Bronchial epithelial cell (primary cell): ENCODE measurements around the gene ATP13A1. TPM values are rescaled to one million over a fixed set of nuclear protein-coding genes. Genes with fewer than 3 reads are reported as not detected.

Experiments
- DNase-seq: peaks from one replicate; pipeline ENCODE4 v3.0.0-alpha.2; 2010; ENCODE audit warnings: low read depth
- FAIRE-seq: peaks from 2 replicates; lab custom pipeline; 2011; peaks lifted over from hg19 to GRCh38; lab: Jason Lieb, UNC
- H3K27me3 ChIP-seq: 2 replicates; pipeline ENCODE4 v1.5.1; 2011; ENCODE audit warnings: low read length; ENCODE audit not compliant: control insufficient read depth, insufficient read depth
- H3K36me3 ChIP-seq: 2 replicates; pipeline ENCODE4 v1.5.1; 2011; ENCODE audit warnings: low read length; ENCODE audit not compliant: control insufficient read depth, insufficient read depth
- H3K4me3 ChIP-seq: 2 replicates; pipeline ENCODE4 v1.5.1; 2011; ENCODE audit warnings: mild to moderate bottlenecking, low read depth, low read length, control low read depth
- CTCF ChIP-seq: IDR thresholded peaks from 2 replicates; pipeline ENCODE4 v1.5.1; 2011; ENCODE audit warnings: mild to moderate bottlenecking, moderate library complexity, low read length, control low read depth, inconsistent platforms; ENCODE audit not compliant: insufficient read depth, severe bottlenecking
- total RNA-seq: library from RNA; depleted of rRNA; stranded (reverse); fragments of >200 nt; gene quantifications from 2 replicates; pipeline ENCODE4 v1.2.1, GENCODE V29; 2014

ATP13A1 gene
- total RNA-seq, 1 donor from 2014 or later = 20.3 TPM

DNA sequence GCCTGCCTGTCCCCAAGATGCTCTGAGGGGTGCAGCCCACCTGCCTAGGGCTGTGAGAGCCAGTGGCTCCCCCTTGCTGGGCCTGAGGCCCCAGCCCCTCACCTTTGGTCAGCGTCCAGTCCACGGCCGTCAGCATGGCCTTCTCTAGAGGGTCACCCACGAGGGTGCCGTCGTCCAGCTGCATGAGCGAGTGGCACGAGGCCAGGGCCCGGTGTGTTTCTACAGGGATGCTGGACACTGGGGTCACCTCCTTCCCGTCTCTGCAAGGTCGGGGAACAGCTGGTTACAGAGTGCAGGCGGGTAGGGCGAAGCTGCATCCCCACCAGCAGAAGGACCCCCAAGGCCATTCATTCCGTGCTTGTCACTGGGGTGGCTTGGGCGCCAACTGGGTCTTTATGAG lies 9.0 kb downstream of the ATP13A1 start:
- FAIRE-seq = no peak
- Histone ChIP-seq H3K36me3 (peaks cover 64% of the 10 kb centered on the region), H3K27me3 (no peaks in the 10 kb centered on the region), H3K4me3 (no peak overlapping the region)
- TF ChIP-seq CTCF = no peak
- no peak for DNase-seq

GRCh38 chr19:19653597-19654147 lies 9.8 kb downstream of the ATP13A1 start:
- Histone ChIP-seq H3K4me3 (no peak overlapping the region), H3K27me3 (no peaks in the 10 kb centered on the region), H3K36me3 (peaks cover 63% of the 10 kb centered on the region)
- DNase-seq (no peak), FAIRE-seq (no peak)
- no peak for TF ChIP-seq CTCF

DNA sequence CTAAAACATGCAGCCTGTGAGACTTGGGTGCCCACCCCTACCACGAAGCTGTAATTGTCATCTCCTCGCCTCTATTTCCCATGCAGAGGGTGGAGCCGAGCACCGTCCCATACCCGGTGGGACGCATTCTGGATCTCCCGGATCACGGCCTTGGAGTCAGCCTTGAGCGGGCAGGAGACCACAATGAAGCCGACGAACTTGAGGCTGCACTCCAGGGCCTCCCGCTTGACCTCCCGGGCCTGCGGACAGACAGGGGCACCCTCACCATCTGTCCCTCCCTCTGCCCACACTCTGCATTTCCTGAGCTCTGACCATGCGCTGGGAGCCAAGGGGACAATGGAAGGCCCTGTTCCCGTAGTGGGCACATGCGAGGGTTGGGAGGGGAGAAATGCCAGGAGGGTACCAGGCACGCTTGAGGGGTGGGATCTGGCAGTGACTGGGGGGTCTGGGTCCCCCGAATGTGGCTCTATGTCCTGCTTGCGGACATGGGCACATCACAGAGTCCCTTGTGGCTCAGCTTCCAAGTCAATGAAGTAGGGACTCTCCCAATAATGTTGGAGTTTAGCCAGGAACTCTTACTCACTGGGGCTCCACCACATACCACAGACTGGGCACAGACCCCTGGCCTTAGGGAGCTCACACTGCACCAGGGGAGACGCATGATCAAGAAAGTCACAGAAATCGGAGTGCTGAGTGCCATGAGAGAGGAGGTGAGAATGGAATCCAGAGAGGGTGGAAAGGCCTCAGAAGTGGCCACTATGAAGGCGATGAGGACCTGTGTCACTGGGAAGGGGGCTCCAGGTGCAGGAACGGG lies 10.8 kb downstream of the ATP13A1 start:
- no peak for TF ChIP-seq CTCF
- peaks cover 57% of the 10 kb centered on the region for H3K36me3 ChIP-seq
- DNase-seq (no peak), FAIRE-seq (peak; percentile 7)
- no peaks in the 10 kb centered on the region for H3K27me3 ChIP-seq
- no peak overlapping the region for H3K4me3 ChIP-seq

- Histone ChIP-seq H3K36me3 (peaks cover 60% of the 10 kb centered on the region), H3K27me3 (no peaks in the 10 kb centered on the region)
- no peak for TF ChIP-seq CTCF
Measured at GRCh38 chr19:19651076-19651475, 12.4 kb downstream of the ATP13A1 start.

DNA sequence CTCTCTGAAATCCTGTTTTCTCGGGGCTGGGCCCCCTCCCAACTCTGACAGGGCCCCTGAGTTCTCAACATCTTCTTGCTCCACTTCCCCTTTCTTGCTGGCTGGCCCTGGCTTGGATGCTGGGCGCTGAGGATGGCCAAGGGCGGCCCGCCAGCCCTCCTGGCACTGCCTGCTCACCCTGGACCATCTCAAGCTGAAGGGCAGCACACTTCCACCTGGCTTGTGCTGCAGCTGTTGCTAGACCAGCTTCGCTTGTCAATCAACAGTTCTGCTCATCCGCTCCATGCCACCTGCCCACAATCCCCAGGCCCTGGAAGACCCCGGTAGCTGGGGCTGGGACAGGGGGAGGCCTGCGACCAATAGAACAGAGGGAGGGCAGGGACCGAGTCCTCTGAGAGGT lies 13.1 kb downstream of the ATP13A1 start:
- no peaks in the 10 kb centered on the region for H3K27me3 ChIP-seq
- no peak for TF ChIP-seq CTCF
- DNase-seq = no peak
- no peak overlapping the region for H3K4me3 ChIP-seq
- FAIRE-seq = no peak
- peaks cover 60% of the 10 kb centered on the region for H3K36me3 ChIP-seq

More at GRCh38 chr19:19651076-19651475, 12.4 kb downstream of the ATP13A1 start:
- DNase-seq = no peak
- FAIRE-seq = no peak
- no peak overlapping the region for H3K4me3 ChIP-seq
